GM10248 (cell line): ENCODE measurements around the gene SLC39A3.
A peak's percentile ranks its signal among the peaks of the same experiment; 100 is the strongest.

Experiments
- CTCF ChIA-PET: fragments of 300-600 bp; sonication (Branson Sonifier 250); formaldehyde crosslinking; extraction: SDS; loops from one replicate; lab custom pipeline; 2021; ENCODE audit warnings: antibody characterized with exemption; lab: Yijun Ruan, JAX
- POLR2A ChIA-PET: fragments of 350-650 bp; sonication (Branson Sonifier 250); formaldehyde crosslinking; extraction: SDS; loops from one replicate; lab custom pipeline; 2020; ENCODE audit warnings: antibody characterized with exemption; lab: Yijun Ruan, JAX
- DNase-seq: peaks from one replicate; pipeline ENCODE4 v3.0.0; 2012; ENCODE audit errors: extremely low spot score
- CTCF ChIP-seq: IDR thresholded peaks from 2 replicates; pipeline ENCODE4 v1.5.1; 2012; ENCODE audit warnings: mild to moderate bottlenecking, low read depth; ENCODE audit errors: extremely low read depth, missing control alignments, control extremely low read depth

SLC39A3 gene

GRCh38 chr19:2782936-2783780 lies 43.3 kb upstream of the SLC39A3 start, which contains the start of gene SGTA:
TSS of gene SGTA (minus strand) at chr19:2783273. CDS start at chr19:2769068, 14,205 bp downstream.
- DNase-seq: peak; percentile 98
- POLR2A ChIA-PET: interaction anchor here (0.6 to 1.4 kb wide), 2 partner anchors 167 to 307 kb away, joined by 3 to 10 read pairs; partner anchors contain the start of gene GADD45B
- CTCF ChIA-PET: interaction anchor here (0.8 to 4.2 kb wide), 10 partner anchors 9 to 321 kb away, joined by 3 to 11 read pairs (median 4); partner anchors contain the start of gene ZNF554
- TF ChIP-seq CTCF: peak; percentile 33

- TF ChIP-seq CTCF: no peak
- ChIA-PET POLR2A (interaction anchor here (1.4 kb wide), 1 partner anchor 306 kb away, joined by 10 read pairs; the partner anchor contains the start of gene GADD45B), CTCF (interaction anchor here (0.8 to 4.2 kb wide), 4 partner anchors 67 to 160 kb away, joined by 3 to 11 read pairs (median 4); no protein-coding TSS in a partner anchor)
- DNase-seq: no peak
Measured at GRCh38 chr19:2782329-2782935, 42.6 kb upstream of the SLC39A3 start.

- DNase-seq: no peak
Measured at GRCh38 chr19:2780284-2780683, 40.5 kb upstream of the SLC39A3 start.

GRCh38 chr19:2779121-2779740 lies 39.4 kb upstream of the SLC39A3 start:
- no peak for TF ChIP-seq CTCF
- ChIA-PET CTCF (no interaction called here), POLR2A (interaction anchor here (0.6 kb wide), 1 partner anchor 126 kb away, joined by 3 read pairs; no protein-coding TSS in a partner anchor)
- no peak for DNase-seq

More at GRCh38 chr19:2780284-2780683, 40.5 kb upstream of the SLC39A3 start:
- no peak for TF ChIP-seq CTCF
- ChIA-PET POLR2A (no interaction called here), CTCF (interaction anchor here (0.6 to 4.2 kb wide), 2 partner anchors 103 to 132 kb away, joined by 3 to 11 read pairs; no protein-coding TSS in a partner anchor)

- ChIA-PET POLR2A (interaction anchor here (0.6 kb wide), 1 partner anchor 302 kb away, joined by 3 read pairs; the partner anchor contains the start of gene GADD45B), CTCF (interaction anchor here (1.0 kb wide), 1 partner anchor 130 kb away, joined by 4 read pairs; no protein-coding TSS in a partner anchor)
- DNase-seq: no peak
- no peak for TF ChIP-seq CTCF
Measured at GRCh38 chr19:2777952-2778683, 38.3 kb upstream of the SLC39A3 start.
